Neural progenitor cell (in vitro differentiated cells): ENCODE data around the gene NOS1AP.

ENCODE experiments used
- CTCF ChIP-seq: fragments of 200-600 bp; sonication (generic); IDR thresholded peaks from 2 replicates; pipeline ENCODE4 v1.5.1; 2017; ENCODE audit warnings: antibody characterized with exemption, mild to moderate bottlenecking
- EZH2 ChIP-seq: fragments of 200-600 bp; sonication (generic); IDR thresholded peaks from 2 replicates; pipeline ENCODE4 v1.6.1; 2017; ENCODE audit warnings: antibody characterized with exemption, mild to moderate bottlenecking, moderate library complexity

GRCh38 chr1:162229549-162229948, 160.1 kb downstream of the NOS1AP start:
- TF ChIP-seq CTCF = no peak
- no peak for TF ChIP-seq EZH2
